B cell (primary cell): ENCODE results near the gene FAM53A. TPM values are rescaled to one million over a fixed set of nuclear protein-coding genes. Genes with fewer than 3 reads are reported as not detected.

Source experiments
- ATAC-seq: fragments of 200-7000 bp; cut with Tn5 transposase; one replicate; pipeline ENCODE4 v1.10.0; 2021; ENCODE audit warnings: low read depth, mild to moderate bottlenecking, moderate number of reproducible peaks, moderate library complexity
- CTCF ChIA-PET: fragments of 350-600 bp; sonication (Branson Sonifier 250); formaldehyde crosslinking; loops from one replicate; lab custom pipeline; 2021; ENCODE audit warnings: antibody characterized with exemption, inconsistent platforms; lab: Charles Lee
- POLR2A ChIA-PET: fragments of 350-600 bp; sonication (Branson Sonifier 250); formaldehyde crosslinking; loops from one replicate; lab custom pipeline; 2021; ENCODE audit warnings: antibody characterized with exemption; lab: Charles Lee
- DNase-seq: peaks from one replicate; pipeline ENCODE4 v3.0.0; 2013
- H2AFZ ChIP-seq: 2 replicates; pipeline ENCODE4 v1.6.1; 2012; ENCODE audit warnings: mild to moderate bottlenecking, low read depth, low read length; ENCODE audit not compliant: insufficient read depth, poor library complexity, severe bottlenecking
- H3K27ac ChIP-seq, 2 donors: 1 replicate in 1 of 2; 2 replicates in 1 of 2; pipeline ENCODE4 v1.5.1; 2012 to 2013; ENCODE audit warnings: low read length in 2 of 2, mild to moderate bottlenecking in 2 of 2, moderate library complexity in 1 of 2
- H3K27me3 ChIP-seq, 4 experiments: fragments of 200-600 bp in 1 of 4; sonication (generic) in 1 of 4; replicated peaks in 1 of 4; 1 replicate in 2 of 4; 2 replicates in 2 of 4; pipeline versions ENCODE4 v1.6.1 to v1.7.0; 2013 to 2016; ENCODE audit warnings: low read length in 3 of 4, mild to moderate bottlenecking in 2 of 4, mixed read lengths in 1 of 4, moderate library complexity in 1 of 4; ENCODE audit not compliant: insufficient read depth in 4 of 4, control insufficient read depth in 3 of 4; ENCODE audit errors: control extremely low read depth in 1 of 4
- H3K36me3 ChIP-seq, 2 experiments: replicated peaks in 1 of 2; 1 replicate in 1 of 2; 2 replicates in 1 of 2; pipeline versions ENCODE4 v1.6.1 to v1.7.1; 2013; ENCODE audit warnings: low read length in 1 of 2; ENCODE audit not compliant: insufficient read depth in 2 of 2, control insufficient read depth in 1 of 2; ENCODE audit errors: control extremely low read depth in 1 of 2, extremely low read depth in 1 of 2
- H3K4me1 ChIP-seq, 2 donors: fragments of 200-600 bp in 1 of 2; sonication (generic) in 1 of 2; 1 replicate in 1 of 2; 2 replicates in 1 of 2; pipeline versions ENCODE4 v1.5.1 to v1.6.1; 2013 to 2017; ENCODE audit warnings: low read length in 2 of 2; ENCODE audit not compliant: control insufficient read depth in 2 of 2, insufficient read depth in 2 of 2
- H3K4me2 ChIP-seq: replicated peaks from 2 replicates; pipeline ENCODE3; 2012; ENCODE audit warnings: mild to moderate bottlenecking, low read depth, low read length; ENCODE audit not compliant: poor library complexity, severe bottlenecking
- H3K4me3 ChIP-seq, 5 experiments: fragments of 200-600 bp in 1 of 5; sonication (generic) in 1 of 5; 1 replicate in 3 of 5; 2 replicates in 2 of 5; pipeline versions ENCODE4 v1.5.1 to v1.7.0; 2011 to 2016; ENCODE audit warnings: low read length in 4 of 5, mild to moderate bottlenecking in 4 of 5, low read depth in 2 of 5, control low read depth in 1 of 5, moderate library complexity in 1 of 5; ENCODE audit not compliant: insufficient read depth in 1 of 5; ENCODE audit errors: control extremely low read depth in 1 of 5, extremely low read depth in 1 of 5
- H3K79me2 ChIP-seq: fragments of 200-600 bp; sonication (generic); one replicate; pipeline ENCODE4 v1.6.0; 2016; ENCODE audit warnings: low read length; ENCODE audit not compliant: control insufficient read depth, insufficient read depth
- H3K9ac ChIP-seq: fragments of 200-600 bp; sonication (generic); 2 replicates; pipeline ENCODE4 v1.6.1; 2017; ENCODE audit warnings: mild to moderate bottlenecking, low read length, moderate library complexity
- H3K9me3 ChIP-seq, 3 donors: one replicate each; pipeline versions ENCODE4 v1.6.1 to v1.7.1; 2013; ENCODE audit warnings: low read length in 2 of 3; ENCODE audit not compliant: control insufficient read depth in 2 of 3, insufficient read depth in 1 of 3; ENCODE audit errors: control extremely low read depth in 1 of 3
- H4K20me1 ChIP-seq: 2 replicates; pipeline ENCODE4 v1.6.0; 2012; ENCODE audit warnings: mild to moderate bottlenecking, low read length; ENCODE audit not compliant: insufficient read depth, control insufficient read depth, poor library complexity, severe bottlenecking
- H3K27ac Mint-ChIP-seq: one replicate; pipeline ENCODE4 v1.8.0; 2021; ENCODE audit warnings: mixed read lengths
- H3K27me3 Mint-ChIP-seq: one replicate; pipeline ENCODE4 v1.8.0; 2021; ENCODE audit warnings: mixed read lengths
- H3K4me1 Mint-ChIP-seq: one replicate; pipeline ENCODE4 v1.8.0; 2021; ENCODE audit warnings: mixed read lengths
- H3K4me3 Mint-ChIP-seq: one replicate; pipeline ENCODE4 v1.8.0; 2021; ENCODE audit warnings: mixed read lengths
- H3K9me3 Mint-ChIP-seq: one replicate; pipeline ENCODE4 v1.8.0; 2022; ENCODE audit warnings: mixed read lengths; ENCODE audit not compliant: insufficient read depth
- EZH2 ChIP-seq: IDR thresholded peaks from 2 replicates; pipeline ENCODE4 v1.6.1; 2012; ENCODE audit warnings: borderline replicate concordance, low read depth, mild to moderate bottlenecking, moderate library complexity, low read length; ENCODE audit not compliant: insufficient read depth, poor library complexity, severe bottlenecking
- WGBS: methylation state at CpG from one replicate; pipeline ENCODE4 v1.1.5; 2013; ENCODE audit warnings: missing lambda C conversion rate; ENCODE audit not compliant: insufficient coverage; 5-methylcytosine and 5-hydroxymethylcytosine counted together
- intact Hi-C: fragments of 100-400 bp; cut with micrococcal nuclease; formaldehyde crosslinking; loops from one replicate; pipeline ENCODE4 v1.10.0; 2022
- polyA plus RNA-seq: library from polyadenylated mRNA; depleted of rRNA; stranded (reverse); fragments of >200 nt; gene quantifications from 2 replicates; pipeline ENCODE4 v1.2.3, GENCODE V29; 2012
- total RNA-seq, 2 donors: library from RNA; stranded (reverse); fragments of 120-200 nt in 1 of 2; gene quantifications; 1 replicate in 1 of 2; 2 replicates in 1 of 2; pipeline versions ENCODE4 v1.2.3 to v1.2.4, GENCODE V29; 2013 to 2022
- TF ChIP-seq, protein P1 (sequence below): fragments of 200-600 bp; IDR thresholded peaks from one replicate; pipeline ENCODE4 v1.8.0; 2022; ENCODE audit warnings: antibody characterized with exemption, mild to moderate bottlenecking

The FAM53A gene
- total and polyA plus RNA-seq, 2 donors (not counting 1 experiment from before 2014, with no cell fraction given): 2.2 to 4.2 TPM

DNA sequence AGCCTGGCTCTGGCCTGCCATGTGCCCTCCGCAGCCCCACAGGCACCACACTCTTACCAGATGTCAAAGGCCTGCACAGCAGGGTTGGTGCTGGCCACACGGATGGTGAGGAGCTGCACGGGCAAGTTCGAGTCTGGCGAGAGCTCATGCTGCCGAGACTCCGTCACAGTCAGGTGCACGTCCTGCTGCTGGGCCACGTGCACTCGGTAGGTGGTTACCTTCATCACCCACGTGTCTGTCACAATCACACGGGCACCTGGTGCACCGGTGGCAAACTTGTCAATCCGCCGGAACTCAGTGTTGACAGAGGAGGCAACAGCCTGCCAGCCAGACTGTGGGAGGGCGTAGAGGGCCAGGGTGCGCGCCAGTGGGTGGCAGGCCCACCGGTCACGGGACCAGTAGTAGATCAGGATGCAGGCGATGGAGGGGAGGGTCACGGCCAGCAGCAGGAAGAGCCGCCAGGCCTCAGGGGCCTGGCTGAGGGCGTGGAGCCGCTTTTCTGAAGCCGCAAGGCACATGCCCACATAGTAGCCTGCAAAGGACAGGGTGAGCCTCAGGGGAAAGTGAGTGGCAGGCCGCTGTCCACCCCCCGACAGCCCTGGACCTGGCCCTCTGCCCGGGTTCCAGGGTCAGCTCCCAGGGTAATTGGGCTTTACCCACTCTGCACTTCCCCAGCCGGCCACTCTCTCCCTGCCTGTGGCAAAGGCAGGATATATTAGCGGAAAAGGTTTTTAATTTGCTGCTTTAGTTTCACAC lies 34.2 kb upstream of the FAM53A start:
- H3K27me3 Mint-ChIP-seq: no peaks in the 10 kb centered on the region
- Histone ChIP-seq H2AFZ (no peak overlapping the region), H3K9me3 (peaks cover 0 to 6% (median 0%) of the 10 kb centered on the region in 3 donors), H3K36me3 (peaks cover 0 to 20% of the 10 kb centered on the region in 2 experiments), H3K4me3 (no peak overlapping the region), H3K9ac (no peak overlapping the region), H3K27ac (no peak overlapping the region), H3K4me2 (no peak overlapping the region), H3K4me1 (peaks cover 61 to 84% of the 10 kb centered on the region in 2 donors), H3K27me3 (no peaks in the 10 kb centered on the region), H4K20me1 (peaks cover 49% of the 10 kb centered on the region), H3K79me2 (peaks cover 55% of the 10 kb centered on the region)
- CTCF ChIA-PET: interaction anchor here (0.6 to 14.7 kb wide), 2 partner anchors 25 to 90 kb away, joined by 4 to 503 read pairs; no protein-coding TSS in a partner anchor
- DNase-seq (peak; percentile 56), ATAC-seq (no peak)
- TF ChIP-seq EZH2: no peak
- TF ChIP-seq, protein P1, sequence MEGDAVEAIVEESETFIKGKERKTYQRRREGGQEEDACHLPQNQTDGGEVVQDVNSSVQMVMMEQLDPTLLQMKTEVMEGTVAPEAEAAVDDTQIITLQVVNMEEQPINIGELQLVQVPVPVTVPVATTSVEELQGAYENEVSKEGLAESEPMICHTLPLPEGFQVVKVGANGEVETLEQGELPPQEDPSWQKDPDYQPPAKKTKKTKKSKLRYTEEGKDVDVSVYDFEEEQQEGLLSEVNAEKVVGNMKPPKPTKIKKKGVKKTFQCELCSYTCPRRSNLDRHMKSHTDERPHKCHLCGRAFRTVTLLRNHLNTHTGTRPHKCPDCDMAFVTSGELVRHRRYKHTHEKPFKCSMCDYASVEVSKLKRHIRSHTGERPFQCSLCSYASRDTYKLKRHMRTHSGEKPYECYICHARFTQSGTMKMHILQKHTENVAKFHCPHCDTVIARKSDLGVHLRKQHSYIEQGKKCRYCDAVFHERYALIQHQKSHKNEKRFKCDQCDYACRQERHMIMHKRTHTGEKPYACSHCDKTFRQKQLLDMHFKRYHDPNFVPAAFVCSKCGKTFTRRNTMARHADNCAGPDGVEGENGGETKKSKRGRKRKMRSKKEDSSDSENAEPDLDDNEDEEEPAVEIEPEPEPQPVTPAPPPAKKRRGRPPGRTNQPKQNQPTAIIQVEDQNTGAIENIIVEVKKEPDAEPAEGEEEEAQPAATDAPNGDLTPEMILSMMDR: no peak
- H3K9me3 Mint-ChIP-seq: no peaks in the 10 kb centered on the region
- peaks cover 72% of the 10 kb centered on the region for H3K4me1 Mint-ChIP-seq
- H3K27ac Mint-ChIP-seq: peak overlapping the region; percentile 86
- intact Hi-C loops: no loop called here
- peak overlapping the region; percentile 64 for H3K4me3 Mint-ChIP-seq
- WGBS: 96% methylated on average over 27 of the region's 31 CpGs
- POLR2A ChIA-PET: no interaction called here
